Liver (tissue), 9 donors: Measurements from ENCODE around the gene GM2A. TPM values are rescaled to one million over a fixed set of nuclear protein-coding genes. Genes with fewer than 3 reads are reported as not detected.
"Not testable (repeated sequence)": the region's sequence is repeated elsewhere in the genome, so short reads cannot be mapped to it uniquely, and the experiment has no call there.

Source experiments
- DNase-seq: peaks from one replicate; pipeline ENCODE4 v3.0.0-alpha.2; 2017; ENCODE audit warnings: low spot score
- H3K27ac ChIP-seq, 2 donors: one replicate each; pipeline ENCODE4 v1.7.0; 2013; ENCODE audit warnings: inconsistent platforms in 2 of 2, low read length in 2 of 2, control low read depth in 1 of 2, low read depth in 1 of 2, mild to moderate bottlenecking in 1 of 2
- H3K27me3 ChIP-seq, 4 donors: one replicate each; pipeline versions ENCODE4 v1.6.1 to v1.7.0; 2013; ENCODE audit warnings: low read length in 3 of 4, inconsistent platforms in 1 of 4, mild to moderate bottlenecking in 1 of 4, moderate library complexity in 1 of 4; ENCODE audit not compliant: control insufficient read depth in 4 of 4, insufficient read depth in 4 of 4
- H3K36me3 ChIP-seq, 4 donors: one replicate each; pipeline versions ENCODE4 v1.6.1 to v1.7.0; 2013; ENCODE audit warnings: low read length in 3 of 4, mild to moderate bottlenecking in 3 of 4, low read depth in 1 of 4, moderate library complexity in 1 of 4; ENCODE audit not compliant: control insufficient read depth in 4 of 4, insufficient read depth in 3 of 4
- H3K4me1 ChIP-seq, 4 donors: one replicate each; pipeline versions ENCODE4 v1.6.1 to v1.7.0; 2013; ENCODE audit warnings: low read length in 3 of 4, mild to moderate bottlenecking in 3 of 4, moderate library complexity in 1 of 4; ENCODE audit not compliant: control insufficient read depth in 4 of 4, insufficient read depth in 4 of 4
- H3K4me3 ChIP-seq, 3 donors: one replicate each; pipeline versions ENCODE4 v1.6.1 to v1.7.0; 2013; ENCODE audit warnings: low read length in 3 of 3, control low read depth in 1 of 3, low read depth in 1 of 3, mild to moderate bottlenecking in 1 of 3
- H3K9ac ChIP-seq, 2 donors: one replicate each; pipeline ENCODE4 v1.7.0; 2013; ENCODE audit warnings: low read length in 2 of 2, mild to moderate bottlenecking in 2 of 2, moderate library complexity in 2 of 2, control low read depth in 1 of 2, low read depth in 1 of 2
- H3K9me3 ChIP-seq, 4 donors: one replicate each; pipeline versions ENCODE4 v1.6.1 to v1.7.0; 2013; ENCODE audit warnings: low read length in 3 of 4; ENCODE audit not compliant: control insufficient read depth in 4 of 4
- ATF3 ChIP-seq: IDR thresholded peaks from 2 replicates; pipeline ENCODE4 v1.6.1; 2016; ENCODE audit warnings: antibody characterized with exemption
- CTCF ChIP-seq: fragments of 150-350 bp; IDR thresholded peaks from 2 replicates; pipeline ENCODE4 v1.5.1; 2017; ENCODE audit warnings: improper control_type of control experiment, low read depth, low read length; ENCODE audit not compliant: missing input control
- GABPA ChIP-seq, 2 donors: IDR thresholded peaks in 1 of 2; conservative IDR thresholded peaks in 1 of 2; 2 replicates each; pipeline ENCODE4 v1.6.1; 2016; ENCODE audit warnings: antibody characterized with exemption in 2 of 2, mild to moderate bottlenecking in 1 of 2, moderate library complexity in 1 of 2
- HNF4G ChIP-seq: IDR thresholded peaks from 2 replicates; pipeline ENCODE4 v1.6.1; 2016; ENCODE audit warnings: antibody characterized with exemption
- JUND ChIP-seq, 2 donors: IDR thresholded peaks; 2 replicates each; pipeline ENCODE4 v1.6.1; 2016; ENCODE audit warnings: antibody characterized with exemption in 2 of 2
- RAD21 ChIP-seq, 2 donors: IDR thresholded peaks; 2 replicates each; pipeline ENCODE4 v1.6.1; 2016; ENCODE audit warnings: antibody characterized with exemption in 2 of 2, mild to moderate bottlenecking in 2 of 2
- REST ChIP-seq: IDR thresholded peaks from 2 replicates; pipeline ENCODE4 v1.6.1; 2016; ENCODE audit warnings: antibody characterized with exemption, mild to moderate bottlenecking
- SP1 ChIP-seq: IDR thresholded peaks from 2 replicates; pipeline ENCODE4 v1.6.1; 2018; ENCODE audit warnings: antibody characterized with exemption, mild to moderate bottlenecking
- TAF1 ChIP-seq: conservative IDR thresholded peaks from 2 replicates; pipeline ENCODE4 v1.6.1; 2016; ENCODE audit warnings: antibody characterized with exemption, mild to moderate bottlenecking
- WGBS: extraction: QIAGEN DNeasy Blood & Tissue Kit; methylation state at CpG from one replicate; pipeline ENCODE4 v1.1.7; 2013; 5-methylcytosine and 5-hydroxymethylcytosine counted together
- polyA plus RNA-seq, 2 donors: library from polyadenylated mRNA; stranded (reverse) in 1 of 2; unstranded in 1 of 2; fragments of 200-250 nt in 1 of 2; fragments of >200 nt in 1 of 2; fragmentation: Nextera tagmentation in 1 of 2; extraction: Ambion mirVana in 1 of 2; gene quantifications; one replicate each; pipeline versions ENCODE4 v1.2.1 to v1.2.3, GENCODE V29; 2013 to 2015
- total RNA-seq, 2 donors: library from RNA; depleted of rRNA; stranded (reverse); fragments of >200 nt; gene quantifications; one replicate each; pipeline ENCODE4 v1.2.3, GENCODE V29; 2014
- donor health status: healthy.
- donor health status: healthy.
- donor health status: healthy.
- donor health status: healthy.
- donor health status: healthy.

Gene GM2A
- total and polyA plus RNA-seq, 4 donors: 4.1 to 14.5 (median 10.6) TPM

- no peak overlapping the region for H3K9ac ChIP-seq
- no peaks in the 10 kb centered on the region for H3K9me3 ChIP-seq
- H3K4me3 ChIP-seq: no peak overlapping the region
- H3K4me1 ChIP-seq: no peaks in the 10 kb centered on the region
- no peak for DNase-seq
- no peak overlapping the region for H3K27ac ChIP-seq
- 60% methylated on average over 6 of the region's 6 CpGs for WGBS
- H3K36me3 ChIP-seq: no peaks in the 10 kb centered on the region
- no peaks in the 10 kb centered on the region for H3K27me3 ChIP-seq
- TF ChIP-seq RAD21 (IDR thresholded peaks at IDR 0.05) (peak in 1 of 2 donors; percentile 74), ATF3 (no peak), JUND (IDR thresholded peaks at IDR 0.05) (no peak), TAF1 (no peak), REST (no peak), CTCF (peak; percentile 42), HNF4G (no peak), SP1 (no peak), GABPA (IDR thresholded peaks at IDR 0.05 in 1 of 2, conservative IDR thresholded peaks at IDR 0.05 in 1 of 2) (no peak)
Observed at GRCh38 chr5:151298063-151298855, 45.3 kb downstream of the GM2A start.

- no peak for TF ChIP-seq JUND (IDR thresholded peaks at IDR 0.05)
Observed at GRCh38 chr5:151303666-151304065, 50.7 kb downstream of the GM2A start, which contains the start of gene SLC36A3. Gene SLC36A3 (minus strand): TSS chr5:151303766. CDS start chr5:151303354, 412 bp downstream.

GRCh38 chr5:151309266-151309665, 56.3 kb downstream of the GM2A start:
- H3K4me1 ChIP-seq, H3K4me3 ChIP-seq, H3K9ac ChIP-seq, H3K27me3 ChIP-seq, H3K27ac ChIP-seq, H3K9me3 ChIP-seq, H3K36me3 ChIP-seq, DNase-seq: not testable (repeated sequence)
- WGBS: 98% methylated on average over 27 of the region's 27 CpGs

More at GRCh38 chr5:151303666-151304065, 50.7 kb downstream of the GM2A start, which contains the start of gene SLC36A3:
- no peaks in the 10 kb centered on the region for H3K36me3 ChIP-seq
- DNase-seq: no peak
- 90% methylated on average over 2 of the region's 2 CpGs for WGBS
- no peaks in the 10 kb centered on the region for H3K9me3 ChIP-seq
- H3K4me3 ChIP-seq: no peak within 1 kb of the TSS
- H3K27me3 ChIP-seq: no peaks in the 10 kb centered on the region
- H3K4me1 ChIP-seq: no peaks in the 10 kb centered on the region
- H3K9ac ChIP-seq: no peak within 1 kb of the TSS
- no peak within 1 kb of the TSS for H3K27ac ChIP-seq

GRCh38 chr5:151309821-151310220, 56.8 kb downstream of the GM2A start:
- H3K27ac ChIP-seq, H3K4me3 ChIP-seq, H3K9me3 ChIP-seq, DNase-seq, H3K27me3 ChIP-seq, H3K9ac ChIP-seq, H3K4me1 ChIP-seq, H3K36me3 ChIP-seq: not testable (repeated sequence)
- WGBS: 92% methylated on average over 15 of the region's 15 CpGs
